ENCODE results near the gene BTBD9.

The BTBD9 gene

DNA sequence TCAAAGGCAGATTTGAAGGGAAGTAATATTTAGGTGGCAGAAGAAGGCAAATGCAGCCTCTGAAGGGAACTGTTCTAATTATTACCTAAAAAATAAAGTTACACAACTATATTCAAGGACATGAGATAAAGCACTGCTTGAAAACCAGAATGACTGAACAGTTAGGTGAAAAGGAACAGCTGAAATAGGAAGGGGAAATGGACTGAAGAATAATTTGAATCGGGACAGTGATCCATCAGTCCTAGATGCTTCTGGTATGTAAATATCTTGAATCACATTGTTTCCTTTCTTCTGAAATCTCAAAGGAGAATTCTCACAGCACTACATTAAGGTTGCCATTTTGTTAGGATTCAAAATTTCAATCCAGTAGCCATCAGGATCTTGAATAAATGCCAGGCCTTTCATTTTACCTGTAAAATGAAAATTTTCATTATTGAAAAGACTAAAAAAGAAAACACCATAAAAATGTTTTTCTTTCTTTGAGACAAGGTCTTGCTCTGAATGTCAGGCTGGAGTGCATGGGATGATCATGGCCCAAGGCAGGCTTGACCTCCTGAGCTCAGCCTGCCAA, 37.3 kb upstream of the BTBD9 start:
- no peaks in the 10 kb centered on the region; the same call in 1 of the 2 replicates for H3K36me3 ChIP-seq (ENCODE audit: control insufficient read depth, insufficient read depth, low read length)
- no peak for DNase-seq (ENCODE audit: low read depth, low spot score)
- no CpG with 5 or more reads among the region's 1 CpG for WGBS (ENCODE audit: insufficient coverage, insufficient read length)

DNA sequence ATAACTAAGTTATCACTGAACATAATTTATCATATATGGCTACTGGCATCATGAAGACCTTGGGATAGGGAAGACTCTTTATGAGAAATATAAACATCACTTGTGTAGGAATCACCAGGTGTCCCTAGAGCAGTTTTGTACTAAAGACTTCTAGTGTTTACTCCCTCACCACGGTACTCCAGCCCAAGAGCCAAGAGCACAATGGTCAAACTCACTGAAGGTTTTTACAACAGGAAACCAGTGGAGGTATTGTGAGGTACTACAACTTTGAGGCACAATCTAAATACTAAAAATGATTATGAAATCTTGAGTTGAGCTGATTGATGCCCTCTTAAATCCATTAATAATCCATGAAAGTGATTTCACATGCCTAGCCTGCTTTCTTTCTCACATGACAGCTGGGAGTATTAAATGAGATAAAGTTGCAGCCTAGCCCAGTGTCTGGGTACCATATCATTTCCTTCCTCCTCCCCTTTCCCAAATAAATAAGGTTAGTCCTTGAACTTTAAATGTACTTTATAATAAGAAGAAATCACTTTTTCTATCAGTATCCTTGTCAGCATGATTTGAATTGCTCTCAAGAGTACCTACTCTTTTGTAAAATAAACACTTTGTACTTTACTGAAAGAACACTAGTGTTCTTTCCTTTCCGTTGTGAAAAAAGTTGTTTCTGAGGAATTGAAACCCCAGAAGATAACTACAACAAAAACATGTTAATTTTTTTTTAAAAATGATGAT, 36.7 kb upstream of the BTBD9 start:
- Histone ChIP-seq H3K36me3 (ENCODE audit: control insufficient read depth, insufficient read depth, low read length) (no peaks in the 10 kb centered on the region), H3K4me1 (ENCODE audit: control insufficient read depth, insufficient read depth, low read length) (no peaks in the 10 kb centered on the region), H3K27ac (ENCODE audit: low read length) (no peak overlapping the region), H3K9me3 (ENCODE audit: control insufficient read depth, insufficient read depth, low read length) (no peaks in the 10 kb centered on the region), H3K4me3 (ENCODE audit: low read length) (no peak overlapping the region), H3K27me3 (ENCODE audit: control insufficient read depth, insufficient read depth, low read length) (no peaks in the 10 kb centered on the region)
- no CpG with 5 or more reads among the region's 2 CpGs for WGBS (ENCODE audit: insufficient coverage, insufficient read length)
- no peak for DNase-seq (ENCODE audit: low read depth, low spot score)

More for the DNA sequence above, 37.3 kb upstream of the BTBD9 start:
- no peaks in the 10 kb centered on the region for H3K4me1 ChIP-seq (ENCODE audit: control insufficient read depth, insufficient read depth, low read length)
- H3K27me3 ChIP-seq (ENCODE audit: control insufficient read depth, insufficient read depth, low read length): no peaks in the 10 kb centered on the region
- no peaks in the 10 kb centered on the region for H3K9me3 ChIP-seq (ENCODE audit: control insufficient read depth, insufficient read depth, low read length)
- H3K4me3 ChIP-seq (ENCODE audit: low read length): no peak overlapping the region
- no peak overlapping the region for H3K27ac ChIP-seq (ENCODE audit: low read length)

DNA sequence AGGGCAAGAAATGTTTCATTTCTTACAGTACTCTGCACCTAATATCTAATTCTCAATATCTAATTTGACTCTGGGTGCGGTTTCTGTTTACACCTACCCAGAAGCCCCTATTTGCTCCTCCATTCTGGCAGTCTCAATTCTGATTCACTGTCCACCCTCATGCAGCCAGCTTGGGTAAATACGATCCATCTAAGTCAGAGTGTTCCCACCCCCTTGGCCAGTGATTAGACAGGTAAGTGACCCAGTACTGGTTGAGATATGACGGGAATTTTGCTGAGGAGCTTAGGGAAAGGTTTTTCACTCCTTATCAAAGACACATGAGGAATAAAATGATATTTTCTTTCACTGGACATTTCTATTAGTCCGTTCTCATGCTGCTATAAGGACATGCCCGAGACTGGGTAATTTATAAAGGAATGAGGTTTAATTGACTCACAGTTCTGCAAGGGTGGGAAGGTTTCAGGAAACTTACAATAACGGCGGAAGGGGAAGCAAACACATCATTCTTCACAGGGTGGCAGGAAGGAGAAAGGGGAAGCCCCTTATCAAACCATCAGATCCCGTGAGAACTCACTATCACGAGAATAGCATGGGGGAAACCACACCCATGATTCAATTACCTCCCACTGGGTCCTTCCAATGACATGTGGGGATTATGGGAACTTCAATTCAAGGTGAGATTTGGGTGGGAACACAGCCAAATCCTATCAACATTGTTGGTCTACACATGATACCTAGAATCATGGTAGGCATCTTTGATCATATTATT, 33.9 kb upstream of the BTBD9 start:
- Histone ChIP-seq H3K27me3 (ENCODE audit: control insufficient read depth, insufficient read depth, low read length) (no peaks in the 10 kb centered on the region), H3K9me3 (ENCODE audit: control insufficient read depth, insufficient read depth, low read length) (no peaks in the 10 kb centered on the region), H3K27ac (ENCODE audit: low read length) (no peak overlapping the region), H3K4me3 (ENCODE audit: low read length) (no peak overlapping the region), H3K36me3 (ENCODE audit: control insufficient read depth, insufficient read depth, low read length) (no peaks in the 10 kb centered on the region), H3K4me1 (ENCODE audit: control insufficient read depth, insufficient read depth, low read length) (no peaks in the 10 kb centered on the region)
- no peak for DNase-seq (ENCODE audit: low read depth, low spot score)
- no CpG with 5 or more reads among the region's 9 CpGs for WGBS (ENCODE audit: insufficient coverage, insufficient read length)

DNA sequence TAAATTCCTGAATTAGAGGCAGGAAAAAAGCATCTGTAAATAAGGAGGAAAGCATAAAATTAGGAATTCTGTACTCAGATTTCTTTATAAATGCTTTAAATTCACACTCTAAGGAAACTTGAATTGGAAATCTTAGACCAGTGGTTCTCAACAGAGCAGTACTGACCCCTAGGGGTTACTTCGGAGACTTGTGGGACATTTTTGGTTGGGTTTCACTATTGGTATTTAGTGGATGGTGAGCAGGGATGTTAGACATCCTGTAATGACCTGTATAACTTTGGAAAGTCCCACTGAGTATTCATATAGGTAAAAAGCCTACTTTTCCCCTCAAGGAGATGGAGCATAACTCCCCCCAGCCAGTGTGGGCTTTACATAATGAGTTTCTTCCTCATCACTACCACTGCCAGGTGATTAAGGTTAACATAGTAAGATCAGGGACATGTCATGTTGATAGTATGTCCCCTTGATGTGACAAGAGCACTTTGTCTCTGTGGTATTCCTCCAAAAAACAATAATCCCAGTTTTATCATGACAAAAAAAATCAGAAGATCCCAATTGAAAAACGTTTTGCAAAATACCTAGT, 32.2 kb upstream of the BTBD9 start:
- no peaks in the 10 kb centered on the region for H3K36me3 ChIP-seq (ENCODE audit: control insufficient read depth, insufficient read depth, low read length)
- WGBS (ENCODE audit: insufficient coverage, insufficient read length): no CpG with 5 or more reads among the region's 2 CpGs
- H3K27me3 ChIP-seq (ENCODE audit: control insufficient read depth, insufficient read depth, low read length): no peaks in the 10 kb centered on the region
- DNase-seq (ENCODE audit: low read depth, low spot score): peak; percentile 31
- H3K9me3 ChIP-seq (ENCODE audit: control insufficient read depth, insufficient read depth, low read length): no peaks in the 10 kb centered on the region
- no peaks in the 10 kb centered on the region for H3K4me1 ChIP-seq (ENCODE audit: control insufficient read depth, insufficient read depth, low read length)
- H3K4me3 ChIP-seq (ENCODE audit: low read length): no peak overlapping the region
- H3K27ac ChIP-seq (ENCODE audit: low read length): no peak overlapping the region

DNA sequence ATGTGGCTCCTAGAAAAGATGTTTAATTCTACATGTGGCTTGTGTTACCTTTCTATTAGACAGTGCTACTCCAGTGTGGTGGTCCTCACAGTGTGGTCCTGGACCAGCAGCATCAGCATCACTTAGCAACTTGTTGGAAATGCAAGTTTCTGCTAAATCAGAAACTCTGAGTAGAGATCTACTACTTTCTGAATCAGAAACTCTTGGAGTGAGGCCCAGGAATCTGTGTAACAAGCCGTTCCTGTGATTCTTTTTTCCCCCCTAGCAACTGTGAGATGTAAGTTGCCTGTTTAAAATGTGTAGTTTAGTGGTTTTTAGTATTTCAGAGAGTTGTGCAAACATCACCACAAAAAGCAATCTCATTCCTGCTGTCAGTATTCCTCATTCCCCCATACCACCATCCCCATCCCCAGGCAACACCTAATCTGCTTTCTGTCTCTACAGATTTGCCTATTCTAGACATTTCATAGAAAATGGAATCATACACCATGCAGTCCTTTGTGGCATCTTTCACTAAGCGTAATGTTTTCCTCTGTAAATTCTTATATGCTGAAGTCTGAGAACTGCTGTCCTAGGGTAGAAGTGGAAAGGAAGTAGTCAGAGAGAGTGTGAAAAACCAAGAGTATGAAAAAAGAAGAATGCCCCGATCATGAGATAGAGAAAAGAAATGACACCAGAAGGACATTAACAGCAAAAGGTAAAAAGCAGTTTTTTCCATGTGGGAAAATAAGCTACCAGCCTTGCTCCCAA, 18.9 kb upstream of the BTBD9 start:
- Histone ChIP-seq H3K4me3 (ENCODE audit: low read length) (no peak overlapping the region), H3K27ac (ENCODE audit: low read length) (no peak overlapping the region), H3K9me3 (ENCODE audit: control insufficient read depth, insufficient read depth, low read length) (no peaks in the 10 kb centered on the region), H3K36me3 (ENCODE audit: control insufficient read depth, insufficient read depth, low read length) (no peaks in the 10 kb centered on the region), H3K27me3 (ENCODE audit: control insufficient read depth, insufficient read depth, low read length) (no peaks in the 10 kb centered on the region), H3K4me1 (ENCODE audit: control insufficient read depth, insufficient read depth, low read length) (no peaks in the 10 kb centered on the region)
- no CpG with 5 or more reads among the region's 3 CpGs for WGBS (ENCODE audit: insufficient coverage, insufficient read length)
- DNase-seq (ENCODE audit: low read depth, low spot score): no peak

DNA sequence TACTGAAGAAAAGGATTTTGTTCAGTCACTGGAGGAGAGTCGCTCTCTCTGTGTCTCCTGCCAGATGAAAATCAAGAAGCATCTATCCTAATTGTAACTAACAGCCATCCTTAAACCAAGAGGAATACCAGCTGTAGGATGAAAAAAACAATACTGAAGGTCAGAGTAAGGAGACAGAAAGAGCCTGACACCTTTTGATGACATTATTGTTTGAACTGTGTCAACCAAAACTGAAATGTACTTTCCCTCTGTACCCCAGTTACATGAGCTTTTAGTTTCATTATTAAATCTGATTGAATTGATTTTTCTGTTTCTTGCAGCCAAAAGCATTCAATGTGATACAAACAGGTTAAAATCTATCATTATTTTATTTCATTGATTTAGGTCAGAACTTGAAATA, 17.2 kb upstream of the BTBD9 start:
- Histone ChIP-seq H3K4me3 (ENCODE audit: low read length) (no peak overlapping the region), H3K4me1 (ENCODE audit: control insufficient read depth, insufficient read depth, low read length) (no peaks in the 10 kb centered on the region), H3K36me3 (ENCODE audit: control insufficient read depth, insufficient read depth, low read length) (no peaks in the 10 kb centered on the region), H3K27ac (ENCODE audit: low read length) (no peak overlapping the region), H3K9me3 (ENCODE audit: control insufficient read depth, insufficient read depth, low read length) (no peaks in the 10 kb centered on the region), H3K27me3 (ENCODE audit: control insufficient read depth, insufficient read depth, low read length) (no peaks in the 10 kb centered on the region)
- no peak for DNase-seq (ENCODE audit: low read depth, low spot score)
- WGBS (ENCODE audit: insufficient coverage, insufficient read length): no CpG with 5 or more reads among the region's 1 CpG

DNA sequence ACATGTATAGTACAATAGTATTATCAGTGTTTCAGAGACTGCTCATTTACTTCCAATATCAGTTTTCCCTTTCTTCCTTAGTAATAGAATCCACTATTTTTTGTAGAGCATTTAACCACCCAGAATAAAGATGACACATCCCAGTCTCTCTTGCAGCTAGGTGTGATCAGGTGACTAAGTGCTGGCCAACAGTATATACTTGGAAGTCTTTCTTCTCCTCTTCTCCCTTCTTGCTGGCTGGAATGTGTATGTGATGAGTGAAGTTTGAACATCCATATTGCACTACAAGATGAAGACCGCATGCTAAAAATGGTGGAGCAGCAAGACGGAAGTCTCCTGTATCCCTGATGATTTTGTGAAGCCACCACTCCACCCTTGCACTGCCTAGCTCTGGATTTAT, 14.5 kb upstream of the BTBD9 start:
- Histone ChIP-seq H3K27me3 (ENCODE audit: control insufficient read depth, insufficient read depth, low read length) (no peaks in the 10 kb centered on the region), H3K36me3 (ENCODE audit: control insufficient read depth, insufficient read depth, low read length) (no peaks in the 10 kb centered on the region), H3K4me3 (ENCODE audit: low read length) (no peak overlapping the region), H3K27ac (ENCODE audit: low read length) (no peak overlapping the region), H3K9me3 (ENCODE audit: control insufficient read depth, insufficient read depth, low read length) (no peaks in the 10 kb centered on the region), H3K4me1 (ENCODE audit: control insufficient read depth, insufficient read depth, low read length) (no peaks in the 10 kb centered on the region)
- no CpG with 5 or more reads among the region's 2 CpGs for WGBS (ENCODE audit: insufficient coverage, insufficient read length)
- no peak for DNase-seq (ENCODE audit: low read depth, low spot score)

DNA sequence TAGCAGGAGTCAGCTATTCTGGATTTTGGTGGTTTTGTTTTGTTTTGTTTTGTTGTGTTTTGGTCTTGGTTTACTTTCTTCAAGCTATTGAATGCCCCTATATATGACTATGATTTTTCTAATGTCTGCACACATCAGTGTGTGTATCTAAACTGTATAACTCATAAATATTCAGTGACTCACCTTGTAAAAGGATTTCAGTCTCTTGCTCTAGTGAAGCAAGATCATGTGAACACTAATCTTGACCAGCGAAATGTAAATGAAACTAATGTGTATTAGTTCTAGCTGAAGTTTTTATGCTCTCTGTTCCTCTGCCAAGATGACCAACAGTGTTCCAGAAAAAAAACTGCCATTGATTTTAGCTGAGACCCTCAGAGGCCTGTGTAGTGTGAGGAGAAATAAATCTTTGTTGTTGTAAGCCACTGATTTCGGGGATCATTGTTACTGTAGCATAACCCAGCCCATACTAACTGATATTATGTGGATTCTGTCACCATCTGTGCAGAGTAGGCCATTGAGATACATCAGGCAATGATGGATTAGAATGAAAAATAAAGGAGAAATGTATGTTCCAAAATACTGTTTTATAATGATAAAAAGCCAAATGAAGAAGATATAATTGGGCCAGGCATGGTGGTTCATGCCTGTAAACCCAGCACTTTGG, 11.5 kb upstream of the BTBD9 start:
- Histone ChIP-seq H3K4me1 (ENCODE audit: control insufficient read depth, insufficient read depth, low read length) (peaks cover 3% of the 10 kb centered on the region; the same call in 1 of the 2 replicates), H3K27me3 (ENCODE audit: control insufficient read depth, insufficient read depth, low read length) (no peaks in the 10 kb centered on the region), H3K4me3 (ENCODE audit: low read length) (no peak overlapping the region), H3K36me3 (ENCODE audit: control insufficient read depth, insufficient read depth, low read length) (no peaks in the 10 kb centered on the region; the same call in 1 of the 2 replicates), H3K27ac (ENCODE audit: low read length) (no peak overlapping the region), H3K9me3 (ENCODE audit: control insufficient read depth, insufficient read depth, low read length) (no peaks in the 10 kb centered on the region)
- WGBS (ENCODE audit: insufficient coverage, insufficient read length): no CpG with 5 or more reads among the region's 2 CpGs
- no peak for DNase-seq (ENCODE audit: low read depth, low spot score)

DNA sequence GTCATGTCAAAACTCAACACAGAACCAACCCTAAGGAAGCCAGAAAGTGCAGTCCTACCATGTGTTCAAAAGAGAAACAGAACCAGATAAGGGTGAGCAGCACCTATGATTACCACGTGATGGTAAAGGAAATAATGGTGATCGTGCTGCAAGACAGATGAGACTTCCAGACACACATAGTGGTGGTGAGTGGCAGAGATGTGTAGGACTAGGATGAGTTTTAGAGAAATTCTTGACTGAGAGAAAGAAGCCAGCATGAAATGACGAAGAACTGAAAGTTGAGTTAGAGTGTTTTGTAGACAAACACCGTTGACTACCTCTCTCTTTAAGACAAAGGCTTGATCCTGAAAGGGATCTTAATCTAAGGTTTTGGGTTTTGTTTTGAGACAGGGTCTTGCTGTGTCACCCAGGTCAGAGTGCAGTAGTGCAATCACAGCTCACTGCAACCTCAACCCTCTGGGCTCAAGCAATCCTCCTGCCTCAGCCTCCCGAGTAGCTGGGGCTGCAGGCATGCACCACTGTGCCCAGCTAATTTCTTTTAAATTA, 10.6 kb upstream of the BTBD9 start:
- no CpG with 5 or more reads among the region's 5 CpGs for WGBS (ENCODE audit: insufficient coverage, insufficient read length)
- H3K4me1 ChIP-seq (ENCODE audit: control insufficient read depth, insufficient read depth, low read length): peaks cover 3% of the 10 kb centered on the region; the same call in 1 of the 2 replicates
- no peak for DNase-seq (ENCODE audit: low read depth, low spot score)

More for the DNA sequence above, 10.6 kb upstream of the BTBD9 start:
- H3K27ac ChIP-seq (ENCODE audit: low read length): no peak overlapping the region
- no peaks in the 10 kb centered on the region; the same call in 1 of the 2 replicates for H3K36me3 ChIP-seq (ENCODE audit: control insufficient read depth, insufficient read depth, low read length)
- H3K4me3 ChIP-seq (ENCODE audit: low read length): no peak overlapping the region
- no peaks in the 10 kb centered on the region for H3K27me3 ChIP-seq (ENCODE audit: control insufficient read depth, insufficient read depth, low read length)
- H3K9me3 ChIP-seq (ENCODE audit: control insufficient read depth, insufficient read depth, low read length): no peaks in the 10 kb centered on the region

Measured in iPS DF 6.9 (cell line).